Liver (tissue), 9 donors: Measurements from ENCODE around the gene DEFB110. TPM values are rescaled to one million over a fixed set of nuclear protein-coding genes. Genes with fewer than 3 reads are reported as not detected.

Experiments used
- DNase-seq: peaks from one replicate; pipeline ENCODE4 v3.0.0-alpha.2; 2017; ENCODE audit warnings: low spot score
- H3K27ac ChIP-seq, 2 donors: one replicate each; pipeline ENCODE4 v1.7.0; 2013; ENCODE audit warnings: inconsistent platforms in 2 of 2, low read length in 2 of 2, control low read depth in 1 of 2, low read depth in 1 of 2, mild to moderate bottlenecking in 1 of 2
- H3K27me3 ChIP-seq, 4 donors: one replicate each; pipeline versions ENCODE4 v1.6.1 to v1.7.0; 2013; ENCODE audit warnings: low read length in 3 of 4, inconsistent platforms in 1 of 4, mild to moderate bottlenecking in 1 of 4, moderate library complexity in 1 of 4; ENCODE audit not compliant: control insufficient read depth in 4 of 4, insufficient read depth in 4 of 4
- H3K36me3 ChIP-seq, 4 donors: one replicate each; pipeline versions ENCODE4 v1.6.1 to v1.7.0; 2013; ENCODE audit warnings: low read length in 3 of 4, mild to moderate bottlenecking in 3 of 4, low read depth in 1 of 4, moderate library complexity in 1 of 4; ENCODE audit not compliant: control insufficient read depth in 4 of 4, insufficient read depth in 3 of 4
- H3K4me1 ChIP-seq, 4 donors: one replicate each; pipeline versions ENCODE4 v1.6.1 to v1.7.0; 2013; ENCODE audit warnings: low read length in 3 of 4, mild to moderate bottlenecking in 3 of 4, moderate library complexity in 1 of 4; ENCODE audit not compliant: control insufficient read depth in 4 of 4, insufficient read depth in 4 of 4
- H3K4me3 ChIP-seq, 3 donors: one replicate each; pipeline versions ENCODE4 v1.6.1 to v1.7.0; 2013; ENCODE audit warnings: low read length in 3 of 3, control low read depth in 1 of 3, low read depth in 1 of 3, mild to moderate bottlenecking in 1 of 3
- H3K9ac ChIP-seq, 2 donors: one replicate each; pipeline ENCODE4 v1.7.0; 2013; ENCODE audit warnings: low read length in 2 of 2, mild to moderate bottlenecking in 2 of 2, moderate library complexity in 2 of 2, control low read depth in 1 of 2, low read depth in 1 of 2
- H3K9me3 ChIP-seq, 4 donors: one replicate each; pipeline versions ENCODE4 v1.6.1 to v1.7.0; 2013; ENCODE audit warnings: low read length in 3 of 4; ENCODE audit not compliant: control insufficient read depth in 4 of 4
- ATF3 ChIP-seq: IDR thresholded peaks from 2 replicates; pipeline ENCODE4 v1.6.1; 2016; ENCODE audit warnings: antibody characterized with exemption
- CTCF ChIP-seq: fragments of 150-350 bp; IDR thresholded peaks from 2 replicates; pipeline ENCODE4 v1.5.1; 2017; ENCODE audit warnings: improper control_type of control experiment, low read depth, low read length; ENCODE audit not compliant: missing input control
- EGR1 ChIP-seq, 2 donors: IDR thresholded peaks; 2 replicates each; pipeline ENCODE4 v1.6.1; 2016 to 2018; ENCODE audit warnings: antibody characterized with exemption in 2 of 2, low read depth in 2 of 2
- FOXA1 ChIP-seq: IDR thresholded peaks from 2 replicates; pipeline ENCODE4 v1.6.1; 2016; ENCODE audit warnings: antibody characterized with exemption
- FOXA2 ChIP-seq: IDR thresholded peaks from 2 replicates; pipeline ENCODE4 v1.6.1; 2016; ENCODE audit warnings: antibody characterized with exemption
- GABPA ChIP-seq, 2 donors: IDR thresholded peaks in 1 of 2; conservative IDR thresholded peaks in 1 of 2; 2 replicates each; pipeline ENCODE4 v1.6.1; 2016; ENCODE audit warnings: antibody characterized with exemption in 2 of 2, mild to moderate bottlenecking in 1 of 2, moderate library complexity in 1 of 2
- HNF4A ChIP-seq, 2 donors: conservative IDR thresholded peaks; 2 replicates each; pipeline ENCODE4 v1.6.1; 2016; ENCODE audit warnings: antibody characterized with exemption in 2 of 2, mild to moderate bottlenecking in 2 of 2
- HNF4G ChIP-seq: IDR thresholded peaks from 2 replicates; pipeline ENCODE4 v1.6.1; 2016; ENCODE audit warnings: antibody characterized with exemption
- JUND ChIP-seq, 2 donors: IDR thresholded peaks; 2 replicates each; pipeline ENCODE4 v1.6.1; 2016; ENCODE audit warnings: antibody characterized with exemption in 2 of 2
- MAX ChIP-seq: IDR thresholded peaks from 2 replicates; pipeline ENCODE4 v1.6.1; 2016; ENCODE audit warnings: antibody characterized with exemption
- NR2F2 ChIP-seq: IDR thresholded peaks from 2 replicates; pipeline ENCODE4 v1.6.1; 2016; ENCODE audit warnings: antibody characterized with exemption
- RAD21 ChIP-seq, 2 donors: IDR thresholded peaks; 2 replicates each; pipeline ENCODE4 v1.6.1; 2016; ENCODE audit warnings: antibody characterized with exemption in 2 of 2, mild to moderate bottlenecking in 2 of 2
- REST ChIP-seq: IDR thresholded peaks from 2 replicates; pipeline ENCODE4 v1.6.1; 2016; ENCODE audit warnings: antibody characterized with exemption, mild to moderate bottlenecking
- RXRA ChIP-seq, 2 donors: IDR thresholded peaks; 2 replicates each; pipeline ENCODE4 v1.6.1; 2017 to 2018; ENCODE audit warnings: antibody characterized with exemption in 2 of 2, mild to moderate bottlenecking in 1 of 2
- SP1 ChIP-seq: IDR thresholded peaks from 2 replicates; pipeline ENCODE4 v1.6.1; 2018; ENCODE audit warnings: antibody characterized with exemption, mild to moderate bottlenecking
- TAF1 ChIP-seq: conservative IDR thresholded peaks from 2 replicates; pipeline ENCODE4 v1.6.1; 2016; ENCODE audit warnings: antibody characterized with exemption, mild to moderate bottlenecking
- YY1 ChIP-seq: IDR thresholded peaks from 2 replicates; pipeline ENCODE4 v1.6.1; 2016; ENCODE audit warnings: antibody characterized with exemption, mild to moderate bottlenecking
- ZBTB33 ChIP-seq: IDR thresholded peaks from 2 replicates; pipeline ENCODE4 v1.6.1; 2016; ENCODE audit warnings: antibody characterized with exemption
- WGBS: extraction: QIAGEN DNeasy Blood & Tissue Kit; methylation state at CpG from one replicate; pipeline ENCODE4 v1.1.7; 2013; 5-methylcytosine and 5-hydroxymethylcytosine counted together
- polyA plus RNA-seq, 2 donors: library from polyadenylated mRNA; stranded (reverse) in 1 of 2; unstranded in 1 of 2; fragments of 200-250 nt in 1 of 2; fragments of >200 nt in 1 of 2; fragmentation: Nextera tagmentation in 1 of 2; extraction: Ambion mirVana in 1 of 2; gene quantifications; one replicate each; pipeline versions ENCODE4 v1.2.1 to v1.2.3, GENCODE V29; 2013 to 2015
- total RNA-seq, 2 donors: library from RNA; depleted of rRNA; stranded (reverse); fragments of >200 nt; gene quantifications; one replicate each; pipeline ENCODE4 v1.2.3, GENCODE V29; 2014
- donor health status: healthy.
- donor health status: healthy.
- donor health status: healthy.
- donor health status: healthy.
- donor health status: healthy.

The DEFB110 gene
- total and polyA plus RNA-seq, 4 donors: not detected

GRCh38 chr6:50062051-50062450 is 40.3 kb upstream of the DEFB110 start:
- 21% methylated on average over 2 of the region's 2 CpGs for WGBS
- H3K36me3 ChIP-seq: no peaks in the 10 kb centered on the region

GRCh38 chr6:50056242-50056641 is 34.4 kb upstream of the DEFB110 start:
- Histone ChIP-seq H3K36me3 (no peaks in the 10 kb centered on the region), H3K9me3 (no peaks in the 10 kb centered on the region), H3K27me3 (no peaks in the 10 kb centered on the region), H3K27ac (no peak overlapping the region), H3K4me1 (no peaks in the 10 kb centered on the region), H3K4me3 (no peak overlapping the region), H3K9ac (no peak overlapping the region)
- WGBS: 94% methylated on average over 1 of the region's 1 CpG
- TF ChIP-seq EGR1 (IDR thresholded peaks at IDR 0.05; ENCODE audit: low read depth in 2 of 2) (no peak), CTCF (no peak), SP1 (no peak), MAX (no peak), HNF4A (conservative IDR thresholded peaks at IDR 0.05) (no peak), GABPA (IDR thresholded peaks at IDR 0.05 in 1 of 2, conservative IDR thresholded peaks at IDR 0.05 in 1 of 2) (no peak), REST (no peak), YY1 (no peak), FOXA2 (no peak), JUND (IDR thresholded peaks at IDR 0.05) (no peak), ZBTB33 (no peak), TAF1 (no peak), HNF4G (no peak), ATF3 (no peak), NR2F2 (no peak), RXRA (IDR thresholded peaks at IDR 0.05) (no peak), FOXA1 (no peak), RAD21 (IDR thresholded peaks at IDR 0.05) (no peak)
- DNase-seq: no peak

More at GRCh38 chr6:50062051-50062450, 40.3 kb upstream of the DEFB110 start:
- Histone ChIP-seq H3K4me1 (no peaks in the 10 kb centered on the region), H3K27ac (no peak overlapping the region), H3K9ac (no peak overlapping the region), H3K9me3 (no peaks in the 10 kb centered on the region), H3K27me3 (no peaks in the 10 kb centered on the region), H3K4me3 (no peak overlapping the region)
- DNase-seq: no peak
- TF ChIP-seq MAX (no peak), RAD21 (IDR thresholded peaks at IDR 0.05) (peak in 1 of 2 donors; percentile 44), TAF1 (no peak), FOXA1 (no peak), EGR1 (IDR thresholded peaks at IDR 0.05; ENCODE audit: low read depth in 2 of 2) (no peak)
